Natural killer cell (primary cell): ENCODE results near the gene MPLKIP. TPM values are rescaled to one million over a fixed set of nuclear protein-coding genes. Genes with fewer than 3 reads are reported as not detected.
"Not testable (repeated sequence)": the region's sequence is repeated elsewhere in the genome, so short reads cannot be mapped to it uniquely, and the experiment has no call there.

Source experiments
- ATAC-seq, 3 donors: fragments of 150-1000 bp in 2 of 3; fragments of 200-7000 bp in 1 of 3; cut with Tn5 transposase; 1 replicate in 1 of 3; 2 replicates in 2 of 3; pipeline ENCODE4 v1.10.0; 2021; ENCODE audit warnings: mild to moderate bottlenecking in 2 of 3, moderate library complexity in 2 of 3
- DNase-seq, 2 donors: peaks; one replicate each; pipeline versions ENCODE4 v3.0.0 to v3.0.0-alpha.2; 2013 to 2021; ENCODE audit warnings: mixed read lengths in 1 of 2
- H3K27ac ChIP-seq: one replicate; pipeline ENCODE4 v1.5.1; 2013; ENCODE audit warnings: mild to moderate bottlenecking, low read length
- H3K27me3 ChIP-seq: one replicate; pipeline ENCODE4 v1.6.1; 2013; ENCODE audit warnings: low read length; ENCODE audit not compliant: control insufficient read depth, insufficient read depth
- H3K36me3 ChIP-seq: one replicate; pipeline ENCODE4 v1.6.1; 2013; ENCODE audit warnings: low read length; ENCODE audit not compliant: control insufficient read depth, insufficient read depth
- H3K4me1 ChIP-seq: one replicate; pipeline ENCODE4 v1.6.1; 2013; ENCODE audit warnings: low read length; ENCODE audit not compliant: control insufficient read depth, insufficient read depth
- H3K4me3 ChIP-seq: one replicate; pipeline ENCODE4 v1.5.1; 2013; ENCODE audit warnings: low read length
- H3K9me3 ChIP-seq: one replicate; pipeline ENCODE4 v1.6.1; 2013; ENCODE audit warnings: low read length; ENCODE audit not compliant: control insufficient read depth, insufficient read depth
- H3K27ac Mint-ChIP-seq, 2 donors: one replicate each; pipeline ENCODE4 v1.8.0; 2022; ENCODE audit warnings: mild to moderate bottlenecking in 2 of 2, mixed read lengths in 2 of 2, moderate library complexity in 1 of 2
- H3K27me3 Mint-ChIP-seq, 2 donors: one replicate each; pipeline ENCODE4 v1.8.0; 2022; ENCODE audit warnings: low read depth in 2 of 2, mixed read lengths in 2 of 2
- H3K36me3 Mint-ChIP-seq: one replicate; pipeline ENCODE4 v1.8.0; 2022; ENCODE audit warnings: mixed read lengths
- H3K4me1 Mint-ChIP-seq, 2 donors: one replicate each; pipeline ENCODE4 v1.8.0; 2022; ENCODE audit warnings: mixed read lengths in 2 of 2
- H3K4me3 Mint-ChIP-seq: one replicate; pipeline ENCODE4 v1.8.0; 2022; ENCODE audit warnings: mild to moderate bottlenecking, moderate library complexity, mixed read lengths
- H3K9me3 Mint-ChIP-seq, 2 donors: one replicate each; pipeline ENCODE4 v1.8.0; 2022; ENCODE audit warnings: mixed read lengths in 2 of 2
- CTCF ChIP-seq: fragments of 200-600 bp; IDR thresholded peaks from one replicate; pipeline ENCODE4 v1.8.0; 2022; ENCODE audit warnings: antibody characterized with exemption
- WGBS: methylation state at CpG from one replicate; pipeline ENCODE4 v1.1.7; 2013; ENCODE audit warnings: missing lambda C conversion rate; ENCODE audit not compliant: insufficient coverage; 5-methylcytosine and 5-hydroxymethylcytosine counted together
- intact Hi-C: fragments of 100-400 bp; cut with micrococcal nuclease; formaldehyde crosslinking; loops from one replicate; pipeline ENCODE4 v1.14.2; 2022
- total RNA-seq, 4 donors: library from RNA; stranded (reverse); fragments of 120-200 nt in 1 of 4; gene quantifications; one replicate each; pipeline versions ENCODE4 v1.2.3 to v1.2.4, GENCODE V29; 2013 to 2022

Gene MPLKIP
- total RNA-seq, 3 donors from 2014 or later (not counting 1 experiment from before 2014, with no cell fraction given), result 16.0 to 26.9 (median 17.1) TPM

- H3K27me3 Mint-ChIP-seq, result not testable (repeated sequence)
These were observed 17.2 kb downstream of the MPLKIP start for GRCh38 chr7:40117199-40117598.

GRCh38 chr7:40115936-40116335 lies 18.5 kb downstream of the MPLKIP start:
- DNase-seq (no peak), ATAC-seq (no peak)
- no peak overlapping the region for H3K4me3 Mint-ChIP-seq
- Histone ChIP-seq H3K9me3 (no peaks in the 10 kb centered on the region), H3K36me3 (no peaks in the 10 kb centered on the region), H3K27ac (no peak overlapping the region), H3K4me3 (no peak overlapping the region), H3K27me3 (no peaks in the 10 kb centered on the region), H3K4me1 (no peaks in the 10 kb centered on the region)
- H3K9me3 Mint-ChIP-seq, result no peaks in the 10 kb centered on the region
- no peak for TF ChIP-seq CTCF
- no peak overlapping the region for H3K27ac Mint-ChIP-seq
- H3K27me3 Mint-ChIP-seq, result no peaks in the 10 kb centered on the region
- H3K4me1 Mint-ChIP-seq, result peaks cover 0 to 10% of the 10 kb centered on the region in 2 donors
- 100% methylated on average over 2 of the region's 2 CpGs for WGBS
- H3K36me3 Mint-ChIP-seq, result no peaks in the 10 kb centered on the region
- intact Hi-C loops, result no loop called here

More at GRCh38 chr7:40117199-40117598, 17.2 kb downstream of the MPLKIP start:
- H3K4me3 ChIP-seq, H3K9me3 Mint-ChIP-seq, H3K9me3 ChIP-seq, H3K4me1 ChIP-seq, intact Hi-C loops, DNase-seq, ATAC-seq, H3K36me3 ChIP-seq, H3K4me3 Mint-ChIP-seq, H3K4me1 Mint-ChIP-seq, H3K27ac Mint-ChIP-seq, H3K27ac ChIP-seq, H3K27me3 ChIP-seq, H3K36me3 Mint-ChIP-seq: not testable (repeated sequence)
- WGBS, result 99% methylated on average over 7 of the region's 9 CpGs

GRCh38 chr7:40105879-40106473 lies 28.4 kb downstream of the MPLKIP start:
- Histone ChIP-seq H3K36me3 (peaks cover 5% of the 10 kb centered on the region), H3K4me3 (no peak overlapping the region), H3K27ac (no peak overlapping the region), H3K27me3 (no peaks in the 10 kb centered on the region), H3K9me3 (no peaks in the 10 kb centered on the region), H3K4me1 (no peaks in the 10 kb centered on the region)
- Mint-ChIP-seq H3K9me3 (no peaks in the 10 kb centered on the region), H3K27me3 (no peaks in the 10 kb centered on the region), H3K36me3 (no peaks in the 10 kb centered on the region), H3K4me3 (no peak overlapping the region), H3K27ac (no peak overlapping the region), H3K4me1 (peaks cover 0 to 4% of the 10 kb centered on the region in 2 donors)
- TF ChIP-seq CTCF, result no peak
- WGBS, result 88% methylated on average over 3 of the region's 4 CpGs
- intact Hi-C loops, result no loop called here
- no peak for DNase-seq
- no peak for ATAC-seq

GRCh38 chr7:40102897-40103296 lies 31.5 kb downstream of the MPLKIP start:
- intact Hi-C loops, result no loop called here

More at GRCh38 chr7:40102897-40103296, 31.5 kb downstream of the MPLKIP start:
- Histone ChIP-seq H3K4me3 (no peak overlapping the region), H3K9me3 (no peaks in the 10 kb centered on the region), H3K36me3 (peaks cover 5% of the 10 kb centered on the region), H3K27me3 (no peaks in the 10 kb centered on the region), H3K27ac (no peak overlapping the region), H3K4me1 (no peaks in the 10 kb centered on the region)
- DNase-seq (no peak), ATAC-seq (no peak)
- Mint-ChIP-seq H3K27me3 (no peaks in the 10 kb centered on the region), H3K36me3 (no peaks in the 10 kb centered on the region), H3K27ac (peak overlapping the region; percentile 21 to 33), H3K9me3 (no peaks in the 10 kb centered on the region), H3K4me3 (no peak overlapping the region), H3K4me1 (peaks cover 0 to 4% of the 10 kb centered on the region in 2 donors)
- TF ChIP-seq CTCF, result no peak
- WGBS, result 100% methylated on average over 2 of the region's 2 CpGs
